22Rv1 (cell line): ENCODE measurements around the gene CRHR1.

Experiments
- H3K27ac ChIP-seq: fragments of 450-650 bp; 2 replicates; pipeline ENCODE4 v1.5.1; 2017
- CTCF ChIP-seq: fragments of 450-650 bp; IDR thresholded peaks from 2 replicates; pipeline ENCODE4 v1.5.1; 2017; ENCODE audit warnings: mild to moderate bottlenecking
- ZFX ChIP-seq: fragments of 450-650 bp; IDR thresholded peaks from 2 replicates; pipeline ENCODE4 v1.6.1; 2017; ENCODE audit warnings: antibody characterized with exemption, borderline replicate concordance

CRHR1 gene

GRCh38 chr17:45784741-45785479 lies 790 bp downstream of the CRHR1 start:
- TF ChIP-seq CTCF (no peak), ZFX (no peak)
- H3K27ac ChIP-seq = no peak overlapping the region

GRCh38 chr17:45785480-45786193 lies 1.5 kb downstream of the CRHR1 start:
- H3K27ac ChIP-seq = no peak overlapping the region
- TF ChIP-seq ZFX = no peak

GRCh38 chr17:45786349-45786748 lies 2.2 kb downstream of the CRHR1 start:
- no peak overlapping the region for H3K27ac ChIP-seq
- TF ChIP-seq CTCF = no peak
- no peak for TF ChIP-seq ZFX

- no peak overlapping the region for H3K27ac ChIP-seq
- TF ChIP-seq ZFX (no peak), CTCF (no peak)
These were observed 2.9 kb downstream of the CRHR1 start for GRCh38 chr17:45787044-45787443.

- no peak for TF ChIP-seq CTCF
- no peak for TF ChIP-seq ZFX
These were observed 3.5 kb downstream of the CRHR1 start for GRCh38 chr17:45787656-45788055.

GRCh38 chr17:45788057-45788456 lies 3.9 kb downstream of the CRHR1 start:
- no peak overlapping the region for H3K27ac ChIP-seq
- TF ChIP-seq ZFX = no peak
- no peak for TF ChIP-seq CTCF

More at GRCh38 chr17:45787656-45788055, 3.5 kb downstream of the CRHR1 start:
- no peak overlapping the region for H3K27ac ChIP-seq

GRCh38 chr17:45789874-45790273 lies 5.8 kb downstream of the CRHR1 start:
- H3K27ac ChIP-seq = no peak overlapping the region
- TF ChIP-seq ZFX (no peak), CTCF (no peak)
